RPMI7951 (cell line): ENCODE data around the gene TEC. TPM values are rescaled to one million over a fixed set of nuclear protein-coding genes. Genes with fewer than 3 reads are reported as not detected.
"Not testable (repeated sequence)": the region's sequence is repeated elsewhere in the genome, so short reads cannot be mapped to it uniquely, and the experiment has no call there.

Experiments
- DNase-seq: peaks from one replicate; pipeline ENCODE4 v3.0.0-alpha.2; 2012; ENCODE audit warnings: low read depth
- total RNA-seq: library from RNA; depleted of rRNA; stranded (reverse); fragments of >200 nt; shearing (Covaris generic); gene quantifications from 2 replicates; pipeline ENCODE4 v1.2.3, GENCODE V29; 2014

Gene TEC
- total RNA-seq, 1 experiment from 2014 or later: 3.8 TPM

DNA sequence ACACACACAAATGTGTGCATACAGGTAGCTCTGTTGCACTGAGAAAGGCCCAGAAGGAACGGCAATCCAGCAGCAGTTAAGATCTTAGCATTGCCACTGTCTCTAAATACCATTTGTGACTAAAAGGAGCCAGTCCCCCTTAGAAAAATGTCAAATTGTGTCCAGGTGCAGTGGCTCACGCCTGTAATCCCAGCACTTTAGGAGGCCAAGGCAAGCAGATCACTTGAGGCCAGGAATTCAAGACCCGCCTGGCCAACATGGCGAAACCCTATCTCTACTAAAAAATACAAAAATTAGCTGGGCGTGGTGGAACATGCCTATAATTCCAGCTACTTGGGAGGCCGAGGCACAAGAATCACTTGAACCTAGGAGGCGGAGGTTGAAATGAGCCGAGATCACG is 105.1 kb downstream of the TEC start:
- DNase-seq: not testable (repeated sequence)

DNA sequence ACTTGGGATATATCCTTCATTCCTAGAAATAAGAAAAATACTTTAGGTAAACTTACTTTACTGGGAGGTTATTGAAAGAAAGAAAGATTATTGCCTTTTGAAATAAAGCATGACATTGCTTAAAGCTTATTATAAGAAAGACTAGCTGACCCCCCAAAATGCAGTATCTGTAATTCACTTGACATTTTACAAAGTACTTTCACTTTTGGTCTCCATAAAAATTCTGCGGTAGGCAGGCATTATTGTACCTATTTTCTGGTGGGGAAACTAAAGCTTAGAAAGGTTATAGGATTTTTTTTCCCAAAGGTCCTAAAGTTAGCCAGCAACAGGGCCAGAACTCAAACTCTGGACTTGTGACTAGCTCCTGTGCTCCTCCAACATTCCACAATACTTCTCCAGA is 105.9 kb downstream of the TEC start:
- DNase-seq: no peak

DNA sequence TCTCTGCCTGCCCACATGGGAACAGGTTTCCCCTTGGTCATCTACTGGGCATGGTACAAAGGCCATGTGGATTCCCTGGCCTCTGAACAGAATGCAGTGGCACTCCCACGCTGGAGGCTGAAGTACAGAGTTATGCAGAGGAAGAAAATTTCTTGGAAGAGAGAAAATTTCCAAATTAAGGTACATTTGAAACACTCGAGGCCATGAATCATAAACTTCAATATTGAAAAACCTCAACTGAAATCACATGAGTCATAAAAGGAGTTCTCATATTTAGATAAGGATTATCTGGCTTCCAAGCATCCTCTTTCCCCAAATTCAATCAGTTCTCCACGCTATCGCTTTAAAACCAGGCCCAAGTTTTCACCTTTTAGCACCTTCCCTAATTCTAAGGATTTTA is 107.5 kb downstream of the TEC start:
- DNase-seq: peak; percentile 58

DNA sequence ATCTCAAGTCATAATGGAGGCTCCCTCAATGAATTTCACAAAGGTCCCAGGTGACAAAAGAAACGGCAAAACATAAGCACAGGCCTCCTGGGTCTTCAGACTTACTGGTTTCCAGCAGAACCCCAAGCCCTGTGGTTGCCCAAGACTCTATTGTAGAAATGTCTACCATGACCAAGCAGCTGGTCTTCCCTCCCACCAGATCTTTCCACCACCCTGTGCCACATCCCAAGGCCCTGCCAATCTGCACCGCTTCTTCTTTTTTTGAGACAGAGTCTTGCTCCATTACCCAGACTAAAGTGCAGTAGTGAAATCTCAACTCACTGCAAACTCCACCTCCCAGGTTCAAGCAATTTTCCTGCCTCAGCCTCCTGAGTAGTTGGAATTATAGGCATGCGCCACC is 112.4 kb downstream of the TEC start:
- no peak for DNase-seq

DNA sequence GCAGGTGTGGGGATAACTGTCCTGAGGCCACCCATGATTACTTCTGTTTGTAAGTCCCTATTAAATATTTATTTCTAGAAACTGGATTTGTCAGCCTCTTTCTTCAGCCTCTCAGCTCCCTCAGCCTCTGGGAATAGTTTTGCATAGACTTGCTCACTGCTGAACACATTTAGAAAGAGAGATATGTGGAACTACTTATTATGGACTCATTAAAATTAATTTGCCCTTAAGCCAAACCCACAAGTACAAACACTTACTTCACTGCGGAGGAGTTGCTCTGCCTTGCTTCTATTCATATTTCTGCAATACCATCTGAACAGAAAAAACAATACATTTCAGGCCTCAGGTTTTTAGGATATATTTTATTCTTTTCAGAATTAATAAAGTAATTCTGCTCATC is 113.2 kb downstream of the TEC start:
- DNase-seq: no peak

DNA sequence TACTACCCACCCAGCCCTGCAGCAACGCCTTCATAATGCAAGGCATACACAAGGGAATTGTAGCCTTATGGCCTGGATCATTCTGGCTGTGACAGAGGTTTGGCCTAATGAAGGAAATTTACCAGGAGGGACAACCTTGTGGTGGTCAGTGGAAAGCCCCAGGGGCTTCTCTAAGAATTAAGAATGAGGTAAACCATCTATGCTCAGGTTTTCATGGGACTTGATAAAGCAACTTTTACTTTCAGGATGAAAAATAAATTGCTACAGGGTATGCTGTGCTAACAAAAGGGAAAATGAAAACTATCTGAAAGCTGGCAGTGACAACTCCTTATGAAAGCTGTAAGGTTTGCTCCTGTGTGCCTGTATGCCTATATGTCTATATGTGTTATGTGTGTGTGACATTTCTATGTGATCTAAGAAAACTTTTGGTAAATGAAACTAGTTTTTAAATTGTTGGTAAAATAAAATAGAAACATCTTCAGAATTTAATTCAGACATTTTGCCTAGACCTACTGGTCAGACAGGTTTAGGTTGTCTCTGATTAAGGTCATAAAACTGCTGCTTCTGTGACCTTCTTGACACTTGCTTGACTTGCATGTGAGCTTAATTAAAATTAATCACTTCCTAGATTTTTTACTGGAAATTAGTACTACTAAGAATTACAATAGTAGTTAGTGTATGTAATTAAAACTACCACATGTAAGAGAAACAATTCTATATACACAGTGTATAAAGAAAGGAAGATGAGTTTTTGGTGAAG is 115.7 kb downstream of the TEC start:
- DNase-seq: no peak

DNA sequence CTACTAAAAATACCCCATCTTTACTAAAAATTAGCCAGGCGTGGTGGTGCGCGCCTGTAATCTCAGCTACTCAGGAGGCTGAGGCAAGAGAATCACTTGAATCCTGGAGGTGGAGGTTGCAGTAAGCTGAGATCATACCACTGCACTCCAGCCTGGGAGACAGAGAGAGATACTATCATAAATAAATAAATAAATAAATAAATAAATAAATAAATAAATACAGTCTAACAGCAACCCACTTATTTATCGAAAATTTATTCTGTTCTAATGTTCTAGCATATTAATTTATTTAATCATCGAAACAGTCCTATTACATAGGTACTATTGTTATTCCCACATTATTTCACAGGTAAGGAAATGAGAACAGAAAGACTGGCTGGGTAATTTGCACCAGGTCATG is 117.4 kb downstream of the TEC start:
- no peak for DNase-seq

DNA sequence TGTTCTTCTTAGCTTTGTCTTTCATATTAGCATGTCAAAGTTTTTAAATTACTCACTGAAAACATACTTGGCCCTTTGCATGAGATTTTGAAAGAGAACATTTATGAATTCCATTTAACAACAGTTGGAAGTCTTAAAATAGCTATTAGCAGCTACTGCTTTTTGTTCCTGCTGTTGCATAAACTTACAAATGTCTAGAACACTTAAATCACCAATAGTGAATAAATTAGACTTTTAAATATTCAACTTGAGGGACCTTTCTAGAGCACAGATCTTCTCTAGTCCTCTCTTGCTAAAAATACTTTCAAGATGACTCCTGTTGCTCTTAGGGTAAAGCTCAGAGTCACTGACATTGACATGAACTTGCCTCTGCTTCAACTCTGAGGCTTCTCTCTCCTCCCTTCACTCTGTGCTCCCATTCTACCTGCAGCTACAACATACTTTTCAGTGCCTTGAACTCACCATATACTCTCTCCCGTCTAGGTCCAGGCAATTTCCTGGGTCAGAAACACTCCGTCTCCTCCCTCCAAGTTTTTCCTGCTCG is 119.7 kb downstream of the TEC start:
- DNase-seq: no peak

DNA sequence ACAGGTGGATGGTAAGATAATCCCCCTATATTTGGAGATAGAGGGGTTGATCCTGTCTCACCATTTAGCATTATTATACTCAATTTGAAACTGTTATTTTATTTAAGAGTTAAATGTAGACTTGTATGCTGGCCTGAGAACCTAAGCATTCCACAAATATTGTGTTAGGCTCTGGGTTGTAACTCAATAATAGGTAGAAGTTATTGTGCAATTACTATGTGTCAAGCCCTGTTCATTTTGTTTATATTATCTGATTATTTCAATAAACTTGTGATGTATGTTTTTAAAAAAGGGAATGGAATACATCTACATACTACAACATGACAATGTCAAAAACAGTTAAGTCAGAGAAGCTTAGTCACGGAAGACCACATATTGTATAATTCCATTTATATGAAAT is 122.0 kb downstream of the TEC start:
- no peak for DNase-seq

DNA sequence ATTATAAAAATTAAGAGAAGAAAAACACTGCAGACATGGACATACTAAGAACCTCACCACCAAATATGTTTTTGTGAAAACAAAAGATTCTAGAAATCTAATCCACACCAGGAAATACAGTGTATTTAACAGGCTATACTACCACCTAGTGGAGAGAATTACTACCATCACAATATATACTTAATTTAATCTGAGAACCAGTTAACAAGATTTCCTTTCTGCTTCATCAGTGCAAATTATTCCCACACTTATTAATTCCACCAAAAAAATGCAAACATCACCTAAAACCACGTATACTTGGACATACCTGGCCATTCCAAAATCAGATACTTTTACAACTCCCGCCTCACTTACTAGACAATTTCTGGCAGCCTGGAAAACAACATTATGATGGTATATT is 128.6 kb downstream of the TEC start:
- peak; percentile 44 for DNase-seq

DNA sequence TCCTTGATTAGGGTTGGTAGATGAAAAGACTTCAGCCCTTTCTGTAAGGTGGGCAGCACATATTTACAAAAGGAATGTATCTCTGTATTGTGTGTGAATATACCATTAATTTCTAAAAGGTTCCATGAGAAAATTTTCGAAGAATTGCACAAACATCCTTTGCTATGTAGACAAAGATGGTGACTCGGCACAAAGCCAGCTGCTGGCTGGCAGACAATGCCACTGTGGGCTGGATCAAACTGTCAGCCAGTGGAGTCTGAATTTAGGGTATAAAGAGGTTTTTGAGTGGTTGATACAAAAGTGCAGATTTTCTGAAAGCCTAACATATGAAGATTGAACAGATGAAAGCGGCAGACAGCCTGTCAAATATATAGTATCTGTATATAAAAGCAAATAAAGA is 129.9 kb downstream of the TEC start:
- peak; percentile 29 for DNase-seq

DNA sequence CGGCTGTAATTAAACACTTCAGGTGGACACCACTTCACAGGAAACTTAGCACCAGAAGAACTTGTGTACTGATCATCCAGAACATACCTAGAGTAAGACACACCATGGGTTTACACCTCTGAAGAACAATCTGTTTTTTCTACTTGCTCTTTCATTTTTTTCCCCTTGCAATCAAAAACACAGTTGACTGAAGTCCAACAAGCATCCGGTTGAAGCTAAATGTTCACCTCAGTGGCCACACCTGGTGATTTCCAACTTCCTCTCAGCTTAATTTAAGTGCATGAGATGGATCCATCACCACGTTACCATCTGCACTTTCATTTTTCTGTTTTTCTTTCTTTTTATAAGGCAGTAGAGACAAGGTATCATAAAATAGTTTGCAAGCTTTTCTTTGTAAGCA is 130.7 kb downstream of the TEC start:
- no peak for DNase-seq

DNA sequence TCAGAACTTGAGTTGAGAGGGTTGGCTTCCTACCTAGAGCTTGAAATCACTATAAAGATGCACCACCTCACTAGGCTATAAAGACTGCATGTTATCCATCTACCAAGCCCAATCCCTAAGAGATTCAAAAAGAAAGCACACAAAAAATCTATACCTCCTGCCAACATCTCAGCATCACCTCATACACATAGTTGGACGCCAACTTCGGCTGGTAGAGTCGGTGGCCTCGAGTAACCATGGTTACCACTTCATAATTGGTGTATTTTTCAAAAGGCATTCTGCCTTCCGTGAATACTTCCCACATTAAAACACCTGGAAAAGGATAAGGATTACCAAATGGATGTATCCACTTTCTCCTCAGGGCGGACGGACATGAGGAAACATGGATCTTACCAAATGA is 131.1 kb downstream of the TEC start:
- DNase-seq: no peak

DNA sequence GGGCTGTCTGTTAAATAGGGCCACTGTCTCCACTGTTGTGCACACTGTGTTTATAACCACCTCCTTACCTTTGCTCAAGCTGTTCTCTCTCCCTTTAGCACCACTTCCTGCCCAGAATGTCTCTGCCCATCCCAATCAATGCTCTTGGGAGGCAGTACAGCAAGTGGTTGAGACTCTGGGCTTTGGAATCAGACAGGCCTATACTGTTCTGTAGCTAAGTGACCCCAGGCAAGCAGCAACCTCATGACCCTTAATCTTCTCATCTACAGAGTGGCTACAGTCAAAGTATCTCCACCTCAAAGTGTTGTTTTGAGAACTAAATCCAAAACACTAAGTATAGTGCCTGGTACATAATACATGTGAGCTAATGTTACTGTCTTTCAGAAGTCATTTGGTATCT is 131.8 kb downstream of the TEC start:
- no peak for DNase-seq

DNA sequence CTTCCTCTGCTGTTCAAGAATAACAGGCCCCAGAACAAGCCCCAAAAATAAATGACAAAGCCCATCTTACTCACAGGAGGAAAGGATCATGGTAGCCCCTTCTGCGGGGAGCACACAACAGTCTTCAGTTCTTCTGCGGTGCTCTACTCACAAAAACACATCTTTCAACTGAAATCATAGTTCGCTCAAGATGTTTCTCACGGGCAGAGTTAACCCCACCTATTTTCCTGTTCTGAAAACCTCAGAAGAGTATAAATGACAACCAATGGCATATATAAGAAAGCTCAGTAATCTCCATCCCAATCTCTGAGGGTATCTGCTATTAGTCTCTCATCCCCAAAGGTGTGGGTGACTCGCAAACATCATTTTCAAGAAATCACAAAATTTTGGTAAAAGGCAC is 135.6 kb downstream of the TEC start, which contains the start of gene TXK:
TXK (minus strand) TSS at position 170 of the 400 bp plus-strand sequence; CDS start at position 90, 80 bp downstream.
- DNase-seq: no peak

DNA sequence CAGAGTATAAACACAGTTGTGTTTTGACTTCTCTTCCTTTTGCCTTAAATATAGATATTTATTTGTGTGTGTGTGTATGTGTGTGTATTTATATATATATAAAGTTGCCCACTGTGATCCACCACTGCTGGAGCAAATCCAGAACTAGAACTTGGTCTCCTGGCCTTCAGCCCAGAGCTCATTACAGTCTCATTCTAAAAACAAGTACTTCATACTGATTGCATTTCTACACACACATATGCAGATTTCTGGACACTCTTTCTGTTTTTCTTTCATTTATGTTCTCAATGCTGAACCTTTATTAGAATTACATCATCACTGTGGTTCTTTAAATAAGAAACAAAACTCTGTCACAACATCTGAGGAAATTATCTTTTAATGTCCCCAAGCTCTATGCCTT is 136.0 kb downstream of the TEC start:
- peak; percentile 3 for DNase-seq

DNA sequence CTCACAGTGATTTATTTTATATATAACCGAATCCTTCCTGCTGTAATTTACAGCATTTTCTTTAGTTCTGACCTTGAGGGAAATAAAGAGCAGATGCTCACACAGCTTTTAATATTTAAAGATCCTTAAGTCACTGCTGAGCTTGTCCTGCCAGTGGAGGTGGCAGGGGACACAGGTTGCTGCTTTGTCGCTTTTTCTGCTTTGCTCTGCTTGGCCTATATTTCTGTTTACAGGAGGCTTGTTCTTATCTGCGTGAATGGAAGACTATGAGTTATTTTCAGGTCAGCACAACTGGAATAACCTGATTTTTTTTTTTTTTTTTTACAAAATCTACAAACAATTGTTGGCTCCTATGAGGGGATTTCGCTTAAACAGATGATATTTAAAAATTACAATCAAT is 137.9 kb downstream of the TEC start:
- DNase-seq: no peak

DNA sequence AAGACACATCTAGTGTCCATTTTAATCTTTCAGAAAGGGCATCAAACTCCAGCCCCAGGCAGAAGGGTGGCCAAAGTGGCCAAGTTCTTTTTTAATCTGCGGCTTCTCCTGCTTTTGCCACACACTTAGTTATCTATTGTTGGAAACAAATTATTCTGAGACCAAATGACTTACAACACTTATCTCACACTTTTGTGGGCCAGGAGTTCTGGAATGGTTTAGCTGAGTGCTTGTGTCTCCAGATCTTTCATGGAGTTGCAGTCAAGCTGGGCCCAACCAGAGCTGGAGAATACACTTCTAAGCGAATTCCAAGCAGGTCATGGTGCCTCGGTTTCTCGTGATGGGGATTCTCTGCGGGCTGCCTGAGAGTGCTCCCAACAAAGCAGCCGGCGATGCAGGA is 139.5 kb downstream of the TEC start:
- peak; percentile 1 for DNase-seq

DNA sequence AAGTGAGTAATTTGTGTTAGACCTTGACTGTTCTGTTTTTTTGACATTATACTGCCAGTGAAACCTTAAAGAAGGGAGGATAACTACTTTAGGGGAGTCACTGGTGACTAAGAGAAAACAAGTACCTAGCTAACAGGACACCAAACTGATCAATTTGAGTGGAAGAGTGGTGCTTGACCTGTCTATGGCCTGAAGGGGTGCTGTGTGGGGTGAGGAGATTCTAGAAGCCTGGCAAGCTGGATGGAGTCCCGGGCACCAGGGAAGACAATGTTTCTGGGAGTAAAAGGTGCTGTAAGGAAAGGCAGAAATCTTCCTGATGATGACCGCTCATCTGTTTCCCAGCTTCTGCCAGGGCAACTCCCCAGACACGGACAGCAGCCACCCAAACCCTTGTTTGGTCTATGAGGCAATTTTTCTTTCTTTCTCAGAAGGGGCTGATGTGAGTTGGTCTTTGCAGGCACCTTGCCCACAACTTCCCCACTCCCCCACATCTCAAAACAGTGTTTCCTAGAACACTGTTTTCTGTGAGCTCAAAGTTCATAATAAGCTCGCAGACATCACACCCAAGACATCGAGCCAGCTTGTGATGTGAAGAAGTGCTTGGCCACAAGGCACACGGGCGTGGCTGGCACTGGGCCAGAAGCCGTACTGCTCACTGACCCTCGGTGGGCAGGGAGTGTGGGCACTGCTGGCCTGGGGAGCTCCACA is 140.2 kb downstream of the TEC start:
- peak; percentile 11 for DNase-seq

DNA sequence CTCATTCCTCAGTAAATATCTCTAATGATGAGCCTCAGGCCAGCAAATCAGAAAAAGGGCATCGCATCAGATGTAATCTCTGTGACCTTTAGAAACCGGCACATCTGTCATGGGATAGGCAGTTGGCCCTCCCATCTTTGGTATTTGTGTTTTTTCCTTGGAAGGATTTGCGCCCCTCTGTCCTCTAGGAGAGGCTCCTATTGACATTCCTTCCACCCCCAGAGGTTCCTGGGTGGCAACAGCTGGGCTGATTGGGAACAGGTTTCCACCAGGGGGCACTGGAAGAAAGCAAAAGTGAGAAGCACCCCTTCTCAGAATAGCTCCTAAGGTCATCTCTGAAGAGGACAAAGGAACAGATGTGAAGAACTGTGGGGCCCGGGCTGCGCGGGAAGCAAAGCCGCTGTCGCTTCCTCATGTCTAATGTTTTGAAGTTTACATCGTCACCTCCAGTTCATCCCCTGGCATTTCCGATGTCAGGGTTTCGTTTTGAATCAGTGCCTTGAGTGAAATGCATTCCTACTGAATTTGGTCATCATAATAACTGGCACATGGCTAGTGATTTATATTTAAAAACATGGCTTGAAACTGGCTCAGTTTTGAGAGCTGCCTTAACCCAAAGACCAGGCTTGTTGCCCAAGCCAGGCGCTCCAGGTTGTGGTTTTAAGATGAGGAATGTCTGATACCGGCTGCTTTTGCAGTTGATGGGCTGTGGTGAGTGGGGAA is 141.8 kb downstream of the TEC start:
- DNase-seq: peak; percentile 97

DNA sequence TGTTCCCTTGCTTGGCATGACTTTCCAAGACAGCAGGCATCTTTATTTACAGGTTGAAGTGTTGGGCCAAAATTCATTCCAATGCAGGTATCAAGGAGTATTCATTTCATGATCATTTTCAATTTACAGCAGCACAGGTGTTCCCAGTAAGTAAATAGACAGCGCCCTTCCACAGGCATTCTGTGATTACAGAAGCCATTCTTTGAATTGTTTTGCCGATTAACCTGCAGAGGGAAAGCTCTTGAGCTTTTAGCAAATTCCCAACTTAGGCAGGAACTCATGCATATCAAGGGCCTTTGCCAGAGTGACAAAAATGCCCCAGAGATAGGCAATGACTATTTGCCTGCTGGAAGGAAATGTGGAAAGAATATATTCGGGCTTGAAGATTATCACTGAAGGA is 142.4 kb downstream of the TEC start:
- DNase-seq: no peak

DNA sequence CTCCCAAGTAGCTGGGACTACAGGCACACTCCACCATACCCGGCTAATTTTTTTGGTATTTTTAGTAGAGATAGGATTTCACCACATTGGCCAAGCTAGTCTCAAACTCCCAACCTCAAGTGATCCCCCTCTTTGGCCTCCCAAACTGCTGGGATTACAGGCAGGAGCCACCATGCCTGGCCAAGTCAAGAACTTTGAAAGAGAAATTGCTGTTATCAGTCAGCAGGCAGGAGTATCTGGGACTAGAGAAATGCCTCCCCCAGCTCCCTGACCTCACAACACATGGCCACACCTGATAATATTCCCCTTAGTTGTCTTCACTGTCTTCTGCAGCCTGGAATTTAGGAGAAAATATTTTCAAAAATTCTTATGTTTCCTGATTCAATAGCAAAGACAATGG is 143.0 kb downstream of the TEC start:
- no peak for DNase-seq

DNA sequence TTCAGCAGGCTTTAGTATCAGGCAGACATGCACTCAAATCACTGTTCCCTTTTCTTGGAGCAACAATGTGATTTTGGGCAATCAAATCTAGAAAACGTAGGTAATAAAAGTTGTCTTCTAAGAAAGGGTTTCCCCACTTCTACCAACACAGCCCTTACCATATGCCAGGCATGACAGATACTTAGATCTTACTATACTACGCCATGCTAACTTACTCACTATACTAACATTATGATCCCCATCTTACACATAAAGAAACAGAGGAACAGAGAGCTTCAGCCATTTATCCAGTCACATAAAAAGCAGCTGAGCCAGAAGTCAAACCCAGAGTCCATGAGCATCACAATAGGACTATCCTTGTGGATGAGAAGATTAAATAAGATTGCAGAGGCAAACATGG is 144.8 kb downstream of the TEC start:
- DNase-seq: no peak
